ENCODE measurements around the gene CYLD. TPM values are rescaled to one million over a fixed set of nuclear protein-coding genes. Genes with fewer than 3 reads are reported as not detected.

Gene CYLD
- total and polyA plus RNA-seq, 2 experiments from 2014 or later: 6.9 to 30.9 TPM

DNA sequence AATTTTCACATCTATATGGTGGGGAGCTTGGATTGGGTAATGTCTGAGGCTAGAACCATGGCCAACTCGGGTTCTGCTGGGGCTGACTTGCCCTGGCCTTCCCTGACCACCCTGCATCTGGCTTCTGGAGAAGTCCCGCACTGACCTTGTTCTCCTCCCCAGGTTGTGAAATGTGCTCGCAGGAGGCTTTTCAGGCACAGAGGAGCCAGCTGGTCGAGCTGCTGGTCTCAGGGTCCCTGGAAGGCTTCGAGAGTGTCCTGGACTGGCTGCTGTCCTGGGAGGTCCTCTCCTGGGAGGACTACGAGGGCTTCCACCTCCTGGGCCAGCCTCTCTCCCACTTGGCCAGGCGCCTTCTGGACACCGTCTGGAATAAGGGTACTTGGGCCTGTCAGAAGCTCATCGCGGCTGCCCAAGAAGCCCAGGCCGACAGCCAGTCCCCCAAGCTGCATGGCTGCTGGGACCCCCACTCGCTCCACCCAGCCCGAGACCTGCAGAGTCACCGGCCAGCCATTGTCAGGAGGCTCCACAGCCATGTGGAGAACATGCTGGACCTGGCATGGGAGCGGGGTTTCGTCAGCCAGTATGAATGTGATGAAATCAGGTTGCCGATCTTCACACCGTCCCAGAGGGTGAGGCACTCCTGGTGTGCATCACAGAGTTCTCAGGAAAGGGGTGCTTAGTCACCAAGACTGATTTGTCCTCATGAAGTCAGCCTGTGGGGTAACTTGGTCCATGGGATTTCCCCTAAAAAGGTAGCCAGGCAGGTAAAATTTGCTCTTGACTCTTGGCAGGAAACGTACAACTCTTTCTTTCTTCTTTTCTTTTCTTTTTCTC is 42.3 kb upstream of the CYLD start:
- H3K27me3 Mint-ChIP-seq (ENCODE audit: insufficient read depth, low read depth, poor library complexity): peaks cover 6% of the 10 kb centered on the region
- Histone ChIP-seq H3K4me3 (no peak overlapping the region), H3K79me2 (replicated peaks; ENCODE audit: insufficient read depth) (no peaks in the 10 kb centered on the region), H3K9me2 (ENCODE audit: insufficient read depth) (no peaks in the 10 kb centered on the region), H3K27ac (ENCODE audit: low read depth) (no peak overlapping the region), H2AFZ (no peak overlapping the region), H3K4me2 (no peak overlapping the region), H3K4me1 (ENCODE audit: insufficient read depth) (no peaks in the 10 kb centered on the region), H3F3A (replicated peaks; ENCODE audit: low read depth) (no peaks in the 10 kb centered on the region), H3K27me3 (ENCODE audit: insufficient read depth) (peaks cover 3% of the 10 kb centered on the region; the same call in 1 of the 2 replicates), H4K20me1 (replicated peaks; ENCODE audit: insufficient read depth) (no peaks in the 10 kb centered on the region), H3K36me3 (ENCODE audit: insufficient read depth) (peaks cover 2% of the 10 kb centered on the region; the same call in 1 of the 2 replicates)
- TF ChIP-seq CREB1 (CRISPR knock-in tag; IDR thresholded peaks at IDR 0.05; ENCODE audit: low read depth): no peak
- no peak for TF ChIP-seq JUNB (IDR thresholded peaks at IDR 0.05; ENCODE audit: unreplicated experiment)
- no peak for TF ChIP-seq EZH2 (IDR thresholded peaks at IDR 0.05; ENCODE audit: low read depth, unreplicated experiment)
- TF ChIP-seq, protein P1, sequence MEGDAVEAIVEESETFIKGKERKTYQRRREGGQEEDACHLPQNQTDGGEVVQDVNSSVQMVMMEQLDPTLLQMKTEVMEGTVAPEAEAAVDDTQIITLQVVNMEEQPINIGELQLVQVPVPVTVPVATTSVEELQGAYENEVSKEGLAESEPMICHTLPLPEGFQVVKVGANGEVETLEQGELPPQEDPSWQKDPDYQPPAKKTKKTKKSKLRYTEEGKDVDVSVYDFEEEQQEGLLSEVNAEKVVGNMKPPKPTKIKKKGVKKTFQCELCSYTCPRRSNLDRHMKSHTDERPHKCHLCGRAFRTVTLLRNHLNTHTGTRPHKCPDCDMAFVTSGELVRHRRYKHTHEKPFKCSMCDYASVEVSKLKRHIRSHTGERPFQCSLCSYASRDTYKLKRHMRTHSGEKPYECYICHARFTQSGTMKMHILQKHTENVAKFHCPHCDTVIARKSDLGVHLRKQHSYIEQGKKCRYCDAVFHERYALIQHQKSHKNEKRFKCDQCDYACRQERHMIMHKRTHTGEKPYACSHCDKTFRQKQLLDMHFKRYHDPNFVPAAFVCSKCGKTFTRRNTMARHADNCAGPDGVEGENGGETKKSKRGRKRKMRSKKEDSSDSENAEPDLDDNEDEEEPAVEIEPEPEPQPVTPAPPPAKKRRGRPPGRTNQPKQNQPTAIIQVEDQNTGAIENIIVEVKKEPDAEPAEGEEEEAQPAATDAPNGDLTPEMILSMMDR (conservative IDR thresholded peaks at IDR 0.05; ENCODE audit: low read depth in 2 of 2): no peak
- TF ChIP-seq, protein P2, sequence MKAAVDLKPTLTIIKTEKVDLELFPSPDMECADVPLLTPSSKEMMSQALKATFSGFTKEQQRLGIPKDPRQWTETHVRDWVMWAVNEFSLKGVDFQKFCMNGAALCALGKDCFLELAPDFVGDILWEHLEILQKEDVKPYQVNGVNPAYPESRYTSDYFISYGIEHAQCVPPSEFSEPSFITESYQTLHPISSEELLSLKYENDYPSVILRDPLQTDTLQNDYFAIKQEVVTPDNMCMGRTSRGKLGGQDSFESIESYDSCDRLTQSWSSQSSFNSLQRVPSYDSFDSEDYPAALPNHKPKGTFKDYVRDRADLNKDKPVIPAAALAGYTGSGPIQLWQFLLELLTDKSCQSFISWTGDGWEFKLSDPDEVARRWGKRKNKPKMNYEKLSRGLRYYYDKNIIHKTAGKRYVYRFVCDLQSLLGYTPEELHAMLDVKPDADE (IDR thresholded peaks at IDR 0.05): no peak
- TF ChIP-seq, protein P3, sequence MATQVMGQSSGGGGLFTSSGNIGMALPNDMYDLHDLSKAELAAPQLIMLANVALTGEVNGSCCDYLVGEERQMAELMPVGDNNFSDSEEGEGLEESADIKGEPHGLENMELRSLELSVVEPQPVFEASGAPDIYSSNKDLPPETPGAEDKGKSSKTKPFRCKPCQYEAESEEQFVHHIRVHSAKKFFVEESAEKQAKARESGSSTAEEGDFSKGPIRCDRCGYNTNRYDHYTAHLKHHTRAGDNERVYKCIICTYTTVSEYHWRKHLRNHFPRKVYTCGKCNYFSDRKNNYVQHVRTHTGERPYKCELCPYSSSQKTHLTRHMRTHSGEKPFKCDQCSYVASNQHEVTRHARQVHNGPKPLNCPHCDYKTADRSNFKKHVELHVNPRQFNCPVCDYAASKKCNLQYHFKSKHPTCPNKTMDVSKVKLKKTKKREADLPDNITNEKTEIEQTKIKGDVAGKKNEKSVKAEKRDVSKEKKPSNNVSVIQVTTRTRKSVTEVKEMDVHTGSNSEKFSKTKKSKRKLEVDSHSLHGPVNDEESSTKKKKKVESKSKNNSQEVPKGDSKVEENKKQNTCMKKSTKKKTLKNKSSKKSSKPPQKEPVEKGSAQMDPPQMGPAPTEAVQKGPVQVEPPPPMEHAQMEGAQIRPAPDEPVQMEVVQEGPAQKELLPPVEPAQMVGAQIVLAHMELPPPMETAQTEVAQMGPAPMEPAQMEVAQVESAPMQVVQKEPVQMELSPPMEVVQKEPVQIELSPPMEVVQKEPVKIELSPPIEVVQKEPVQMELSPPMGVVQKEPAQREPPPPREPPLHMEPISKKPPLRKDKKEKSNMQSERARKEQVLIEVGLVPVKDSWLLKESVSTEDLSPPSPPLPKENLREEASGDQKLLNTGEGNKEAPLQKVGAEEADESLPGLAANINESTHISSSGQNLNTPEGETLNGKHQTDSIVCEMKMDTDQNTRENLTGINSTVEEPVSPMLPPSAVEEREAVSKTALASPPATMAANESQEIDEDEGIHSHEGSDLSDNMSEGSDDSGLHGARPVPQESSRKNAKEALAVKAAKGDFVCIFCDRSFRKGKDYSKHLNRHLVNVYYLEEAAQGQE (IDR thresholded peaks at IDR 0.05; ENCODE audit: unreplicated experiment): no peak
- TF ChIP-seq ZNF331 (CRISPR knock-in tag; IDR thresholded peaks at IDR 0.05; ENCODE audit: low read depth): no peak
- TF ChIP-seq, protein P4, sequence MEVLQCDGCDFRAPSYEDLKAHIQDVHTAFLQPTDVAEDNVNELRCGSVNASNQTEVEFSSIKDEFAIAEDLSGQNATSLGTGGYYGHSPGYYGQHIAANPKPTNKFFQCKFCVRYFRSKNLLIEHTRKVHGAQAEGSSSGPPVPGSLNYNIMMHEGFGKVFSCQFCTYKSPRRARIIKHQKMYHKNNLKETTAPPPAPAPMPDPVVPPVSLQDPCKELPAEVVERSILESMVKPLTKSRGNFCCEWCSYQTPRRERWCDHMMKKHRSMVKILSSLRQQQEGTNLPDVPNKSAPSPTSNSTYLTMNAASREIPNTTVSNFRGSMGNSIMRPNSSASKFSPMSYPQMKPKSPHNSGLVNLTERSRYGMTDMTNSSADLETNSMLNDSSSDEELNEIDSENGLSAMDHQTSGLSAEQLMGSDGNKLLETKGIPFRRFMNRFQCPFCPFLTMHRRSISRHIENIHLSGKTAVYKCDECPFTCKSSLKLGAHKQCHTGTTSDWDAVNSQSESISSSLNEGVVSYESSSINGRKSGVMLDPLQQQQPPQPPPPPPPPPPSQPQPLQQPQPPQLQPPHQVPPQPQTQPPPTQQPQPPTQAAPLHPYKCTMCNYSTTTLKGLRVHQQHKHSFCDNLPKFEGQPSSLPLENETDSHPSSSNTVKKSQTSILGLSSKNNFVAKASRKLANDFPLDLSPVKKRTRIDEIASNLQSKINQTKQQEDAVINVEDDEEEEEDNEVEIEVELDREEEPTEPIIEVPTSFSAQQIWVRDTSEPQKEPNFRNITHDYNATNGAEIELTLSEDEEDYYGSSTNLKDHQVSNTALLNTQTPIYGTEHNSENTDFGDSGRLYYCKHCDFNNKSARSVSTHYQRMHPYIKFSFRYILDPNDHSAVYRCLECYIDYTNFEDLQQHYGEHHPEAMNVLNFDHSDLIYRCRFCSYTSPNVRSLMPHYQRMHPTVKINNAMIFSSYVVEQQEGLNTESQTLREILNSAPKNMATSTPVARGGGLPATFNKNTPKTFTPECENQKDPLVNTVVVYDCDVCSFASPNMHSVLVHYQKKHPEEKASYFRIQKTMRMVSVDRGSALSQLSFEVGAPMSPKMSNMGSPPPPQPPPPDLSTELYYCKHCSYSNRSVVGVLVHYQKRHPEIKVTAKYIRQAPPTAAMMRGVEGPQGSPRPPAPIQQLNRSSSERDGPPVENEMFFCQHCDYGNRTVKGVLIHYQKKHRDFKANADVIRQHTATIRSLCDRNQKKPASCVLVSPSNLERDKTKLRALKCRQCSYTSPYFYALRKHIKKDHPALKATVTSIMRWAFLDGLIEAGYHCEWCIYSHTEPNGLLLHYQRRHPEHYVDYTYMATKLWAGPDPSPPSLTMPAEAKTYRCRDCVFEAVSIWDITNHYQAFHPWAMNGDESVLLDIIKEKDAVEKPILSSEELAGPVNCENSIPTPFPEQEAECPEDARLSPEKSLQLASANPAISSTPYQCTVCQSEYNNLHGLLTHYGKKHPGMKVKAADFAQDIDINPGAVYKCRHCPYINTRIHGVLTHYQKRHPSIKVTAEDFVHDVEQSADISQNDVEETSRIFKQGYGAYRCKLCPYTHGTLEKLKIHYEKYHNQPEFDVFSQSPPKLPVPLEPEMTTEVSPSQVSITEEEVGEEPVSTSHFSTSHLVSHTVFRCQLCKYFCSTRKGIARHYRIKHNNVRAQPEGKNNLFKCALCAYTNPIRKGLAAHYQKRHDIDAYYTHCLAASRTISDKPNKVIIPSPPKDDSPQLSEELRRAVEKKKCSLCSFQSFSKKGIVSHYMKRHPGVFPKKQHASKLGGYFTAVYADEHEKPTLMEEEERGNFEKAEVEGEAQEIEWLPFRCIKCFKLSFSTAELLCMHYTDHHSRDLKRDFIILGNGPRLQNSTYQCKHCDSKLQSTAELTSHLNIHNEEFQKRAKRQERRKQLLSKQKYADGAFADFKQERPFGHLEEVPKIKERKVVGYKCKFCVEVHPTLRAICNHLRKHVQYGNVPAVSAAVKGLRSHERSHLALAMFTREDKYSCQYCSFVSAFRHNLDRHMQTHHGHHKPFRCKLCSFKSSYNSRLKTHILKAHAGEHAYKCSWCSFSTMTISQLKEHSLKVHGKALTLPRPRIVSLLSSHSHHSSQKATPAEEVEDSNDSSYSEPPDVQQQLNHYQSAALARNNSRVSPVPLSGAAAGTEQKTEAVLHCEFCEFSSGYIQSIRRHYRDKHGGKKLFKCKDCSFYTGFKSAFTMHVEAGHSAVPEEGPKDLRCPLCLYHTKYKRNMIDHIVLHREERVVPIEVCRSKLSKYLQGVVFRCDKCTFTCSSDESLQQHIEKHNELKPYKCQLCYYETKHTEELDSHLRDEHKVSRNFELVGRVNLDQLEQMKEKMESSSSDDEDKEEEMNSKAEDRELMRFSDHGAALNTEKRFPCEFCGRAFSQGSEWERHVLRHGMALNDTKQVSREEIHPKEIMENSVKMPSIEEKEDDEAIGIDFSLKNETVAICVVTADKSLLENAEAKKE (CRISPR knock-in tag; IDR thresholded peaks at IDR 0.05): no peak
- no peak for TF ChIP-seq NANOG (IDR thresholded peaks at IDR 0.05; ENCODE audit: borderline replicate concordance)
- TF ChIP-seq EZH2phosphoT487 (IDR thresholded peaks at IDR 0.05; ENCODE audit: unreplicated experiment): no peak
- no peak for TF ChIP-seq STAT1 (IDR thresholded peaks at IDR 0.05; ENCODE audit: unreplicated experiment)
- TF ChIP-seq POLR2AphosphoS5 (IDR thresholded peaks at IDR 0.05; ENCODE audit: low read depth): no peak
- TF ChIP-seq ZNF114 (CRISPR knock-in tag; IDR thresholded peaks at IDR 0.05): no peak
- no peak overlapping the region for H3K27ac Mint-ChIP-seq
- no peaks in the 10 kb centered on the region for H3K4me1 Mint-ChIP-seq
- ATAC-seq (no peak), DNase-seq (ENCODE audit: low spot score) (no peak)
- H3K4me3 Mint-ChIP-seq: no peak overlapping the region
- peaks cover 13% of the 10 kb centered on the region for H3K9me3 Mint-ChIP-seq
- H3K36me3 Mint-ChIP-seq (ENCODE audit: low read depth): no peaks in the 10 kb centered on the region

Data from GM23338 (cell line).